Measurements from ENCODE around the gene DDX1.

- TF ChIP-seq CTCF (IDR thresholded peaks at IDR 0.05): no peak
- TF ChIP-seq POLR2A (IDR thresholded peaks at IDR 0.05): no peak
Measured at GRCh38 chr2:15591373-15591691, 336 bp upstream of the DDX1 start.
